AG09309 (cell line): ENCODE measurements around the gene TCF4.

Source experiments
- DNase-seq: peaks from one replicate; pipeline ENCODE4 v3.0.0-alpha.2; 2010; ENCODE audit warnings: low read depth
- H3K4me3 ChIP-seq: 2 replicates; pipeline ENCODE4 v1.5.1; 2011; ENCODE audit warnings: mild to moderate bottlenecking, low read depth, low read length, moderate library complexity; ENCODE audit not compliant: control insufficient read depth
- CTCF ChIP-seq: IDR thresholded peaks from 2 replicates; pipeline ENCODE4 v1.5.1; 2011; ENCODE audit warnings: mild to moderate bottlenecking, low read depth, low read length, inconsistent platforms; ENCODE audit not compliant: insufficient read depth, control insufficient read depth; ENCODE audit errors: missing control alignments

The TCF4 gene

DNA sequence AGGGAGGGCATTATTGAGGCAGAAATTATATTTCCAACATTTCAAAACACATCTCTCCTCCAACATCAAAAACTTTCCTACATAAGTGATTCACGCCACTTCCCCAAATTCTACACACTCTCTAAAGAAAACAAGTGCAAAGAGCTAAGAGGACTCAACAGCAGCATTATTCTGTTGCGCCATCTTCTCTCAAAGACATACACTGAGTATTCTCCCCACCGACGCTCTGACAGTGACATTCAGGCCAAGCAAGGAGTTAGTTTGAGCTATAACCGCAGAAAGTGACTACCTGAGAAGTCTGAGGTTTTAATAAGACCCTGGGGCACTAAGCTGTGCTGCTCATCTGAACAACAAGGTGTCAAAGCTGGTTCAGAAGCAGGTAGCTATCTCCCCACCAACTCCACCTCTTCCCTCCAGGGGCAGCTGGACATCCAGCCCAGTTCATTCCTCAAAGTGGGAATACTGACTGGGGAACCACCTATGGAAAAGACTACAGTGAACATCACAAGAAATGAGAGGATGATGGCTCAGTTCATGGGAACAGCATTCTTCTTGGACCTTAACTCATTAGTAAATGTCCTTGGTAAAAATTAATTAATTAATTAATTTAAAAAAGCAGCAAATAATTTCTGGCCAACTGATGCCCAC is 319.2 kb downstream of the TCF4 start:
- no peak overlapping the region for H3K4me3 ChIP-seq
- DNase-seq, result no peak
- no peak for TF ChIP-seq CTCF

DNA sequence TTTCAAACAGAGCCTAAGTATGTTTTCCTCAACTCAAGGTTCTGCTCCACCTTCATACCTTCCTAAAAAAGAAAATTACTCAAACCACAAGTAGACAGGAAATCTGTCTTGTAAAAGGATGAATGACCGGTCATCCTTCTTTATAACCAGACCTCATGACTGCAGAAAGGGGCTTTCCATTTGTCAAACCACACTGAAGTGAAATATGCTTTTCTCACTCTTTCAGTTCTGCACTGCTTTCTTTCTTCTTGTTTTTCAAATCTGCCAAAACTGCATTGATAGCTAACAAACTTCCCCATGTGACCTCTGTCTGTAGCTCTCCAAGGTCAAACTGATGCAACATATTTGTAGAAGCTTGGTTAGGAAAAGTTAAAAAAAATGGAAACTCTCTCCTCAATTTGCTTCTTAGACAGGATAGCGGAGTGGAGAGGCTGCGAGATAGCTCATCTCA is 319.8 kb downstream of the TCF4 start:
- no peak for TF ChIP-seq CTCF
- DNase-seq, result no peak
- no peak overlapping the region for H3K4me3 ChIP-seq

DNA sequence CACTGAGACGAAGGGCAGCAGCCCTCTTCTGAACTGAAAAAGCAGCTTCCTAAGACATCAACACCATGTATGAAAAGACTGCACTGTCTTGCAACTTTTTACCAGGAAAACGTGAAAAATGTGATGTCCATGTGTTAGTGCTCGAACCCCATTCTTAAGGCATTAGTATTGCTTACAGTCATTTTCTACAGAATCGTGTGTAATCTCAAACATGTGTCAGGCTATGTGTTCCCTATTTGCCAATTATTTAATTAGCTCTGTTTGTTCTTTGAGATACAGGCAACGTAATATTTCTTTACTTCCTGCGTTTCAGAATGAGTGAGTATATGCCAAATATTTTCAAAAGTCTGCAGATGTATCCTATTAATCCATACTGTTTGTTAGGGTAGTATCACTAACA is 321.0 kb downstream of the TCF4 start:
- DNase-seq, result no peak
- TF ChIP-seq CTCF, result no peak

DNA sequence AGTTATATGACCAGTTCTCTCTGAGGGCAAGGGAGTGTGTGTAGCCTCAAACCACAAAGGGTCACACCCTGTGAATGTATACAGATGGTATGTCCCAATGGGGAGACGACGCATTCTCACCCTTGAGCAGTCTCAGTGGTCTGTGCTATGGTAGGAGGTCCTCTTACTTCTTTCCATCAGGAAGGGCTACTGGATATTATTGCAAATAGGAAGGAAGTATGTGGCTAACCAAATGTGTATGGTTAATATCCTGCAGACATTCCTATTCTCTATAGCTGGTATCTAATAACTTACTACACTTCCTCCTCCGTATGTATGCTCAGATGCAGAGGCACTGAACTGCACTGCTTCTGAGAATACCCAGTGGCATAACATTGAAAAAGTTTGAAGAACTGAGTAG is 322.0 kb downstream of the TCF4 start:
- H3K4me3 ChIP-seq, result no peak overlapping the region
- no peak for TF ChIP-seq CTCF
- DNase-seq, result no peak

More for the DNA sequence above, 321.0 kb downstream of the TCF4 start:
- no peak overlapping the region for H3K4me3 ChIP-seq

DNA sequence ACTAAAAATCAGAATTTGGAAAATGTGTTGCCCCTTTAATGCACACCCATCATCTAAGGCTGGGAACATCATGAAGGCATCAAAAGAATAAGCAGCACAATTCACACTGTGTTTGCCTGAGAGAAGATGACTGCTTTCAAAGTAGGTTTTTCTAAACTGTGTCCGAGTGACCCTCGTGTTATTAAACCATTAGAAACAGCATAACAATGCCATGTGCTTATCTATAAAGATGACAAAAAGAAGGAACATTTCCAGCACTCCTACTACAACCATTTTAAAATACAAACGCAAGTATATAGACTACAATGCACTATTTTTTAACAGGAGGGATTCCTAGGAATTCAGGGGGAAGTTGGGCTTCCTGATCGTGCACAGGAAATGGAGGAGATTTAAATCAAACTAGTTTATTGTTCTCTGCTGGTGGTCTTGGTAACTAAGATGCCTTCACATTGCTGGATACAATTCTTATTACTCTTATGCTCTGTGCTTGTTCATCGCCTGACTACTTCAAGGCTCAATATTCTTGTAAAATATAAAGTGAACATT is 322.8 kb downstream of the TCF4 start:
- no peak overlapping the region for H3K4me3 ChIP-seq
- no peak for TF ChIP-seq CTCF
- no peak for DNase-seq

GRCh38 chr18:55264108-55264507 is 323.9 kb downstream of the TCF4 start:
- DNase-seq, result no peak
- no peak for TF ChIP-seq CTCF
- H3K4me3 ChIP-seq, result no peak overlapping the region
